Activated naive CD8-positive, alpha-beta T cell treated with anti-CD3 and anti-CD28 coated beads for 36 hours (primary cell): ENCODE measurements around the gene CARS1. TPM values are rescaled to one million over a fixed set of nuclear protein-coding genes. Genes with fewer than 3 reads are reported as not detected.

Source experiments
- DNase-seq: peaks from one replicate; pipeline ENCODE4 v3.0.0; 2021
- H3K27ac Mint-ChIP-seq: one replicate; pipeline ENCODE4 v1.8.0; 2022; ENCODE audit warnings: mild to moderate bottlenecking, moderate library complexity, mixed read lengths
- H3K27me3 Mint-ChIP-seq: one replicate; pipeline ENCODE4 v1.8.0; 2022; ENCODE audit warnings: mild to moderate bottlenecking, mixed read lengths
- H3K36me3 Mint-ChIP-seq: one replicate; pipeline ENCODE4 v1.8.0; 2021; ENCODE audit warnings: mild to moderate bottlenecking, mixed read lengths
- H3K4me1 Mint-ChIP-seq: one replicate; pipeline ENCODE4 v1.8.0; 2021; ENCODE audit warnings: mixed read lengths
- H3K4me3 Mint-ChIP-seq: one replicate; pipeline ENCODE4 v1.8.0; 2022; ENCODE audit warnings: mild to moderate bottlenecking, moderate library complexity, mixed read lengths
- H3K9me3 Mint-ChIP-seq: one replicate; pipeline ENCODE4 v1.8.0; 2022; ENCODE audit warnings: mixed read lengths
- total RNA-seq, 2 experiments: library from RNA; stranded (reverse); gene quantifications; one replicate each; pipeline ENCODE4 v1.2.3, GENCODE V29; 2021

Gene CARS1
- total RNA-seq, 2 experiments from 2014 or later = 96.6 to 101 TPM

DNA sequence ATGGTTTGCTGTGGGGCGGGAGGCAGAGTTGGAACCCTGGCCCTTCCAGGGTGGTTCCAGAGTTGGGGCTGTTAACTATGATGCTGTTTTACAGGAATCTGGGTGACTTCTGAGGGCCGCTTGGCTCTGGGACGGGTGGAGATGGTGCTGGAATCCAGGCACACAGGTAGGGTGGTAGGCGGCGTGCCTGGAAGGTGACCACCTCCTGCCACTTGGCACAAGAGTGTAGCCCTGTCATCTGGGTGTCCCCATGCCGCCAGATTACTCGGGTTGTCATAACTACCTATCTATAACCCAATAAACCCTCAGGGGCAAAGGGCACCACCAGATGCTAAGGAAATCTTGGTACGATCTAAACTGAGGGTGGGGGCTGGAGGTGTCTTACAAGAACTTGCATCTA, 1.3 kb downstream of the CARS1 start:
- H3K36me3 Mint-ChIP-seq = peaks cover 22% of the 10 kb centered on the region
- peaks cover 36% of the 10 kb centered on the region for H3K4me1 Mint-ChIP-seq
- H3K9me3 Mint-ChIP-seq = no peaks in the 10 kb centered on the region
- peak overlapping the region; percentile 88 for H3K4me3 Mint-ChIP-seq
- DNase-seq = no peak
- no peaks in the 10 kb centered on the region for H3K27me3 Mint-ChIP-seq
- peak overlapping the region; percentile 81 for H3K27ac Mint-ChIP-seq

DNA sequence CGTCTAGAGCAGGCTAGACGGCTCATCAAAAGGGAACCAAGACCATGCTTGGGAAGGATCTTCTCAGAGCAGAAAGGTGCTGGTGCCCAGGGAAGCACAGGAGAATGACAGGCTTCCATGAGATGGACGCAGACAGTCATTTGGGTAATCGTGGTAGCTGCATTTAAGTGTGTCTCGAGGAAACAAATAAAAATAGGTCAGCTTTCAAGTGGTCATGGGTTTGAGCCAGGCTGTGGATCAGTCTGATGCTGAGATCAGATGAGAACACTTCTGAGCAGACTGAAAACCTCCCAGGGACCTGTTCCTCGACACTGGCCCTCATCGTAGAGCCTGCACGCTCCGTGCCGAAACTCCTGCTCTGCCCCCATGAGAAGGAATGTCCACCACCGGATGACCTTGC, 4.7 kb downstream of the CARS1 start:
- Mint-ChIP-seq H3K9me3 (no peaks in the 10 kb centered on the region), H3K4me3 (no peak overlapping the region), H3K36me3 (peaks cover 22% of the 10 kb centered on the region), H3K27me3 (no peaks in the 10 kb centered on the region), H3K27ac (no peak overlapping the region), H3K4me1 (peaks cover 44% of the 10 kb centered on the region)
- no peak for DNase-seq

DNA sequence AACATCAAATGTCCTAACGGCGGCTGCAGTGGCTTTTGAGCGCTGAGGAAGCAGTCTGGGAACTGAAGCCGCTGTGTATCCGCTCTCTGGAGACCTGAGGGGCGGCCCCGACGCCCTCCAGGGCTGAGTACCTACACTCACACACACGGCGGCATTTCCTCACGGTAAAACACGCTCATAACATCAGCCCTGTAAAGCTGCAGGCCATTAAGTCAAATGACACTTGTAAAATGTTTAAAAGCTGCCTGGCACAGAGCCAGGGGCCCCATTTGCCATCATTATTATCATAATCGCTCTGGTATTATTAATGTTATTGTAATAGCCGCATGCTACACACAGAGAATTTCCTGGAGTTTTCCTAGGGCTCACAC, 5.1 kb downstream of the CARS1 start:
- Mint-ChIP-seq H3K9me3 (no peaks in the 10 kb centered on the region), H3K36me3 (peaks cover 22% of the 10 kb centered on the region), H3K27me3 (no peaks in the 10 kb centered on the region), H3K4me3 (no peak overlapping the region), H3K27ac (no peak overlapping the region), H3K4me1 (peaks cover 42% of the 10 kb centered on the region)
- DNase-seq = no peak

DNA sequence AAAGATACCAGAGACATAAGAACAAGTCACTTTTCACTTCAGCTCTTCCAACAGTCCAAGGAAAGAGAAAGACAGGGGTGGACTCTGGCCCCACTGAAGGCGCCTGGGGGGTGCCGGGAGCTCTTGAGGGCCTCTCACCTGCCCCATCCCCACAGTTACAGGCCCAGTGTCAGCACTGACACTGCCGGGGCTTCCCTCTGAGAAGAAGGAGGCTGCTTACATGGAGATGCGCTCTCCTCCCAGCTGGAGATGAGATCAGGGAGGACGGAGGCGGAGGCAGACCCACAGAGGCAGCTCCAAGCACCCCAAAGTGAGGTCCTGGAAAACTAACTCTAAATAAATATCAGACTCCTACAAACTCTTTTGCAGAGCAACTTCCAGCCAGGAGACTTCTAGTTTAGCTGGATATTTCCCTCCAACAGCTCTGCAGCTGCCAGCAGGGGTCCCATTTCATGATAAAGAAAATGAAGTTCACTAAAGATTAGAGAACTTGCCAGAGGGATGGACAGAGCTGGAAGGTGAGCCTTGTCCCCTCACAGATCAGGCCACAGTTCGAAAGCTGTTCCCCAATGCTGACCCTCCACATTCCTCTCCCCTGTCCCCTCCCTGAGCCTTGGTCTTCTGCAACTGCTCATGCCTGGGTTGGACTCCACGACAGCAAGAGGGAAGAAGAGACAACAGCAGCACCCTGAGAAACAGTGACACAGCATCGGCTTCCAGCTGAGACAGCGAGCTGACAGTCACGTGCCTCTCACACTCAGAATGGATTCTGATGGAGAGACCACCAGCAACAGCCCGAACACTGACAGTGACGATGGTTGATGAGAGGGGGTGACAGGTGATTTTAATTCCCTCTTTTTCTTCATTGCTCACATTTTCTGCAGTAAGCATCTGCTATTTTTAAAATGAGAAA, 5.8 kb downstream of the CARS1 start:
- H3K27ac Mint-ChIP-seq = peak overlapping the region; percentile 42
- peaks cover 41% of the 10 kb centered on the region for H3K4me1 Mint-ChIP-seq
- H3K27me3 Mint-ChIP-seq = no peaks in the 10 kb centered on the region
- peaks cover 25% of the 10 kb centered on the region for H3K36me3 Mint-ChIP-seq
- no peaks in the 10 kb centered on the region for H3K9me3 Mint-ChIP-seq
- no peak for DNase-seq
- H3K4me3 Mint-ChIP-seq = no peak overlapping the region

DNA sequence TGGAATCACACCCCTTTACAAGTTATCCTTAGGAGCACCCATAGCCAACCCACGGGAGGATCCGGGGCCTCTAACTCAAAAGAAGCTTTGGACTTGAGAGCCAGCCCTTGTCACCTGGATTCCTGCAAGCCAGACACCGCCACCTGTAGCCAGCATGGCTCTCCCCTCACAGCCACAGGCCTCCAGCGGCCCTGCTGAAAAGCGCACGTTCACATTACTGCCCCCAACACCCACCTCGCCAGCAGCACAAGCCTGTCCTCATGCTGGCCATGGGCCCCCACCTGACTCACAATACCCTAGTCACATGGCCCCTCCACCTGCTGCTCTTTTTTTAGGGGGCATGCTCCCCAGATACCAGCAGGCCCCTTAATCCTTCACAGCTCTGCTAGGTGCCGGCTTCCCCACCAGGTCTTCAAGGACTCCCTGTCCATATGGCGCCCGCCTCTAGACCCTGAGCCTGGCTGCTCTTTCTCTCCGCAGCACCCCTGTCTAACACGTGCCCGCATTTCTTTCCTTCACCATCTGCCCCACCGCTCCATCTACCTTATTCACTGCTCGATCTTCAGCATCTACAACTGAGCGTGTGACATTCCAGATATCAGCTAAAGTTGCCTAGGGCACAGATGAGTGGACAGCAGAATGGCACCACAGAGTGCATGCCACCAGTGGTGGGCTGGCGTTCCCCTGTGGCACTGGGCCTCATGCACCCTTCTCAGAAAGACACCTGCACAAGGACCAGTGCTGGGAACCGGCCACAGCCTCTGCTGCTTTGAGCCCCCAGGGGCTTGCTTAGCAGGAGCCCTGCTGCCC, 6.6 kb downstream of the CARS1 start:
- Mint-ChIP-seq H3K4me3 (no peak overlapping the region), H3K27me3 (no peaks in the 10 kb centered on the region), H3K4me1 (peaks cover 34% of the 10 kb centered on the region), H3K36me3 (peaks cover 21% of the 10 kb centered on the region), H3K9me3 (no peaks in the 10 kb centered on the region), H3K27ac (no peak overlapping the region)
- no peak for DNase-seq

DNA sequence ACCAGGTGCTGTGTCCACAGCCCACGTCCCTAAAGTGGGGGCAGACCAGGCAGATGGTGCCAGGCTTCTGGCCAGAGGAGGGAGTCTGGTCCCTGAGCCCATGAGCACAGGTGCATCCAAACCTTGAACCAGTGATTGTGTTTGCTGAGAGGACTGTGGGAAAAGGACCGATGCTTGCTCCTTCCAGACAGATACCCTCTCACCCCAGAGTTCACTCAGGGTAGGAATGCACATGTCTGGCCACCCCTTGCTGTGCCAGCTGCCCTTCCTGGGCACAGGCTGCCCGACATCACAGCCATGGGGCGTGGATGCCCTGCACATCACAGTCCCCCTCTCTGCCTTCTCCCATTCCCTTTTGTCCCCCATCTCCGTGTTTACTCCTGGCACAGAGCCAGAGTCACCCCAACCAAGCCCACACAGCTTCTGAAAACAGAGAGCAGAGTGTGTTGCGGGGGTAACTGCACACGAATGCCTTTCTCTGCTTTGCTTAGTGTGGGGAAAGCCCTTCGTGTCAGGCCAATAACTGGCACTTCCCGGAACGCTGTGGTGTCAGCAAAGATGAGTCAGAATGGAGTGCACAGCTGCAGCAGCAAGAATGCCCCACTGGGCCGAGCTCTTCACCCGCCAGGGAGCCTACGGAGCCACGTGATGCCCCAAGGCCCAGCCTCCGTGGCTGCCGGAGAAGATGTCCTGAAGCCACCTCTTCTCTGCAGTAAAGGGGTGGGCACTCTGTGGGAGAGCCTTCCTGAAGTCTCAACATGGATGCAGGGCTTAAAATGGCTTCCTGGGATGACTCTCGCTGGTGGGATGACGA, 7.6 kb downstream of the CARS1 start:
- H3K4me3 Mint-ChIP-seq = no peak overlapping the region
- no peak overlapping the region for H3K27ac Mint-ChIP-seq
- peaks cover 18% of the 10 kb centered on the region for H3K36me3 Mint-ChIP-seq
- H3K9me3 Mint-ChIP-seq = no peaks in the 10 kb centered on the region
- peak; percentile 11 for DNase-seq
- H3K4me1 Mint-ChIP-seq = peaks cover 27% of the 10 kb centered on the region
- no peaks in the 10 kb centered on the region for H3K27me3 Mint-ChIP-seq

DNA sequence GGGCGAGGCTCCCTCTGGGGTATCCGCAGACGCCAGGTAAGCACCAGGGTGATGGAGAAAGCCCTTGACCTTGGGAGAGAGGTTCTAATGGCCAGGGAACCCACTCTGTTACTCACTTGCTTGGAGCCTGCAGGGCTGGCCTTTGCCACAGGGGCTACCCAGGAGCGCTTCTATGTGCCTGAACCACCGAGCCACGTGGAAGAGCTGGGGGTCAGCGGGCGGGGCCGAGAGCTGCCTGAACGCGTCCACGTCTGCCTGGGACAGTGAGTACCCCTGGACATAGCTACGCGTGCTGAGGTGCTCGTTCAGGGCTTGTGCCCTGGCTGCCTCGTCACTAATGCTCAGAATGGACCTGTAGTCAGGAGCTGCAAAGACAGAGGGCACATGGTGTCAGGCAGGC, 9.6 kb downstream of the CARS1 start:
- Mint-ChIP-seq H3K27me3 (no peaks in the 10 kb centered on the region), H3K4me1 (peaks cover 17% of the 10 kb centered on the region), H3K4me3 (no peak overlapping the region), H3K27ac (no peak overlapping the region), H3K9me3 (no peaks in the 10 kb centered on the region), H3K36me3 (peaks cover 13% of the 10 kb centered on the region)
- no peak for DNase-seq

DNA sequence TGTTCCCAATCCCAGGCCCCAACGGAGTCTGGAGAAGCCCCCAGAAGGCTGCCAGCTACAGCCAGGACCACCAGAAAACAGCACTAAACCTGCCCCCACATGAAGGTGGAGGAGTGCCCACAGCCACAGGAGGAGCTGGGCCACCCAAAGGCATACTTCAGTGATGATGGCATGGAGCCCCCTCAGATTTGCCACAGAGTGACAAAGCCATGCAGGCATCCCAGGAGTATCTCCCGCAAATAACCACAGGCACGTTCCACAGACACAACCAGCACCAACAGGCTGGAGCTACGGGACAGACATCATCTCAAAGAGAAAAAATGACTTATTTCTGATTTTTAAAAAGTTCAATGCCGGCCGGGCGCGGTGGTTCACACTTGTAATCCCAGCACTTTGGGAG, 10.6 kb downstream of the CARS1 start:
- Mint-ChIP-seq H3K4me1 (peaks cover 14% of the 10 kb centered on the region), H3K27ac (no peak overlapping the region), H3K9me3 (no peaks in the 10 kb centered on the region), H3K4me3 (no peak overlapping the region), H3K27me3 (no peaks in the 10 kb centered on the region), H3K36me3 (peaks cover 10% of the 10 kb centered on the region)
- no peak for DNase-seq

DNA sequence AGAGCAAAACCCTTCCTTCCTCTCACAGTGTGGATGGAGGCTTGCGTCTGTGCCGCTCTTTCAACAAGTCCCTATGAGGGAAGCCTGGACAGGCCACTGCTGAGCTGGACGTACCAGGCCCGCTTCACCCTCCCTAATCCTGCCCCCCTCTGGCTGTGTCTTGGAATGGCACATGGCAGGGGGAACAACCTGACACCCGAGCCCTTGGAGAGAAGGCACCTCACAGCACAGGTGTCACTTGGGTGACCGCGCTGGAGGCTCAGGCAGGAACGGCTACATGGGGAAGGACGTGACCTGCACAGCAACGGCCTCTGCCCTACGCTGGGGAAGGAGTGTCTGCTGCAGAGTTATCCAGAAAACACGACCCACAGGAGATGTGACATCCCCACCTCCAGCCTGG, 11.0 kb downstream of the CARS1 start:
- no peak for DNase-seq
- peaks cover 14% of the 10 kb centered on the region for H3K4me1 Mint-ChIP-seq
- no peaks in the 10 kb centered on the region for H3K9me3 Mint-ChIP-seq
- no peak overlapping the region for H3K27ac Mint-ChIP-seq
- H3K27me3 Mint-ChIP-seq = no peaks in the 10 kb centered on the region
- H3K36me3 Mint-ChIP-seq = peaks cover 8% of the 10 kb centered on the region
- H3K4me3 Mint-ChIP-seq = no peak overlapping the region

DNA sequence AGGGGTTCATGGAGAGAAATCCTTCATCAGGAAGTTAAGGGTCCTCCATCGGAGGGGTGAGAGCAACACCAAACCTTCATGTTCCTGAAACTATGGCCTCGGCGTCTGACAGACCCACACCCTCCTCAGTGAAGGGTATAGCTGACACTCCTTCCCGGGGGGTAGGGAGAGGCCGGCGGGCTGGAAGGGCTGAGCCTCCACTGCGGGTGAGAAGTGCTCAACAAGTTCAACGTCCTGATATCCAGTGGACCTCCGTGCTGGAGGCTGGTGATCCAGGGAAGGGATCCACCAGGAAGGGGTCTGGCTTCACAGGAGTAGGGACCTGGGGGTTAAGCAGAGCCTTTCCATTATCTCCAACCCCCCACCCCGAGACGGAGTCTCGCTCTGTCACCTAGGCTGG, 12.3 kb downstream of the CARS1 start:
- no peak overlapping the region for H3K27ac Mint-ChIP-seq
- no peaks in the 10 kb centered on the region for H3K9me3 Mint-ChIP-seq
- peaks cover 14% of the 10 kb centered on the region for H3K36me3 Mint-ChIP-seq
- H3K4me3 Mint-ChIP-seq = no peak overlapping the region
- no peak for DNase-seq
- no peaks in the 10 kb centered on the region for H3K27me3 Mint-ChIP-seq
- peaks cover 6% of the 10 kb centered on the region for H3K4me1 Mint-ChIP-seq

DNA sequence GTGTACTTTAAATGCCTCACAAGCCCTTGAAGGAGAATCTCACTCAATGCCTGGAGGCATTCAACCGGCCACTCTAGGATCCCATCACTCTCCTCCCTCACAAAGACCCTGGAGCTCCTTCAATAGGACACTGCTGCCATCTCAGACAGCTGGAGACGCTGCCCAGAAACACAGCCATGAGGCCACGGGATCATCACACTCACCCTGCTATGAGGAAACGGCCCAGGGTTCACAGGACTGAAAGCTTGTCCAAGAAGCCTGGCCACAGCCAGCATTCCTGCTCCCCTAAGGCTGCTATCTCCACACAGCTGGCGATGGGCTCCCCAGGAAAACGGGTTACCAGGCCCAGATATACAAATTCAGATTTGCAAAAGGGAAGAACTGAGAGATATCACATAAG, 13.2 kb downstream of the CARS1 start:
- Mint-ChIP-seq H3K4me1 (peaks cover 2% of the 10 kb centered on the region), H3K36me3 (peaks cover 14% of the 10 kb centered on the region)

DNA sequence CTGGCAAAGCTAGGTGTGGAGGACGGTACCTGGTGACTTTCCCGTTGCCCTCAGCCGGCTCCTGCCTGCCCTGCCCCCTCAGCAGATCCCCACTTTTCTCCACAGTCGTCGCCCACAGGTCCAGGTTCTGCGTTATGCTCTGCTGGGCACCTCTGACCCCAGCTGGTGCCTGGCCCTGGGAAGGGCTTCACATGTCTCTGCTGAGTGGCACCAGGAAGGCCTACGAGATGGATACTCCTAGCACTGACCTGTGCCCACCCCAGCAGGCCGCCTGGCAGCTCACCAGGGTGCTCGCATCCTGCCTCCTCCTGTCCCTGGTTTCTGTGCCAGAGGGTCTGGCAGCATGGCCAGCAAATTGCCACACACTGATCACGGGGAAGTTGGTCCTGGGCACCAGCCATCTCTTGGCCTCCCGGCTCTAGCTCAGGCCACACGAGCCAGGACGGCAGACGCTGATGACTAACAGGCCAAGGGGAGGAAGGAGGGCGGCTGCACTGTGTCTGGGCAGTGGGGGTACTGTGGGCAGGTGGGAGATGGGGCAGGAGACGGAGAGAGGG, 13.8 kb downstream of the CARS1 start:
- H3K9me3 Mint-ChIP-seq = no peaks in the 10 kb centered on the region
- peaks cover 2% of the 10 kb centered on the region for H3K4me1 Mint-ChIP-seq
- no peak overlapping the region for H3K4me3 Mint-ChIP-seq
- no peak for DNase-seq
- no peaks in the 10 kb centered on the region for H3K27me3 Mint-ChIP-seq
- peaks cover 14% of the 10 kb centered on the region for H3K36me3 Mint-ChIP-seq
- H3K27ac Mint-ChIP-seq = peak overlapping the region; percentile 38

More for the DNA sequence above, 13.2 kb downstream of the CARS1 start:
- H3K4me3 Mint-ChIP-seq = no peak overlapping the region
- DNase-seq = no peak
- no peaks in the 10 kb centered on the region for H3K9me3 Mint-ChIP-seq
- H3K27me3 Mint-ChIP-seq = no peaks in the 10 kb centered on the region
- H3K27ac Mint-ChIP-seq = no peak overlapping the region

DNA sequence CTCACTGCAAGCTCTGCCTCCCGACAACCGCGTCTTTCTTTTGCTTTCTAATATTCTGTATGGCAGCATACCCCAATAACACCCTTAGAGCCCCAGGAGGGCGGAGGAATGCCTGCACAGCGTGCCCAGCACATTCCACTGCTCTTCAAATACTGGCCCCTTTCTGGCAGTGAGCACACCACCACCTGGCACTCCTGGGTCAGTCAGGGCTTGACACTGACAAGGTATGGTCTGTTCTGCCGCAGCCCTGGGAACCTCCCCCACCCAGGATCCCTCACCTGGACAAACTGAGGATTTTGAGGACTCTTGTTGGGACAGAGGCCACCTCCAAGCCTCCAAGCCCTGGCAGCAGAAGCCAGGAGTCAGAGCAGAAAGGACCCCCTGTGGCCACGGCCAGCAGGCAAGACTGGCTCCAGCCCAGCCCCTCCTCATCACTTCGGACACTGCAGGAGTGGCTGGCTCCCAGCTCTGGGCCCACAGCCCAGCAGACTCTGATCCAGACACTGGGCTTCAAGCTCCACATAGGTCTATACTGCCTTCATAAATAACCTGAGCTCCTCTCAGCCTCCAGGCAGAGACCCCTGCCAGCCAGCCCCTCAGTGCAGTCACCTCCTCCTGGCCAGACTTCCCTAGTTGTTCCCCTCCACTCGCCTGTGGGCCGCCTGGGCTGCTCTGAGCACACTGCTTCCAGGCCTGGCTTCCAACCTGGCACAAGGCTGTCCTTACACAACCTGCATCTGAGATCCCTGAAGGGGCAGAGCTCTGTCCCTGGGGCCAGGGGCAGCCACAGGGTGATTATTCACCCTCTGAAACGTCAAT, 14.5 kb downstream of the CARS1 start:
- peaks cover 14% of the 10 kb centered on the region for H3K36me3 Mint-ChIP-seq
- H3K27me3 Mint-ChIP-seq = no peaks in the 10 kb centered on the region
- H3K9me3 Mint-ChIP-seq = no peaks in the 10 kb centered on the region
- H3K4me1 Mint-ChIP-seq = peaks cover 6% of the 10 kb centered on the region
- H3K4me3 Mint-ChIP-seq = no peak overlapping the region
- H3K27ac Mint-ChIP-seq = peak overlapping the region; percentile 70
- DNase-seq = no peak
